ENCODE measurements around the gene ARHGEF2. TPM values are rescaled to one million over a fixed set of nuclear protein-coding genes. Genes with fewer than 3 reads are reported as not detected.

ARHGEF2 gene
- total and polyA plus RNA-seq, 2 of the 13 experiments (the other 11 are each of a cell fraction or from before 2014, with no cell fraction given) = 16.1 to 32.1 TPM

DNA sequence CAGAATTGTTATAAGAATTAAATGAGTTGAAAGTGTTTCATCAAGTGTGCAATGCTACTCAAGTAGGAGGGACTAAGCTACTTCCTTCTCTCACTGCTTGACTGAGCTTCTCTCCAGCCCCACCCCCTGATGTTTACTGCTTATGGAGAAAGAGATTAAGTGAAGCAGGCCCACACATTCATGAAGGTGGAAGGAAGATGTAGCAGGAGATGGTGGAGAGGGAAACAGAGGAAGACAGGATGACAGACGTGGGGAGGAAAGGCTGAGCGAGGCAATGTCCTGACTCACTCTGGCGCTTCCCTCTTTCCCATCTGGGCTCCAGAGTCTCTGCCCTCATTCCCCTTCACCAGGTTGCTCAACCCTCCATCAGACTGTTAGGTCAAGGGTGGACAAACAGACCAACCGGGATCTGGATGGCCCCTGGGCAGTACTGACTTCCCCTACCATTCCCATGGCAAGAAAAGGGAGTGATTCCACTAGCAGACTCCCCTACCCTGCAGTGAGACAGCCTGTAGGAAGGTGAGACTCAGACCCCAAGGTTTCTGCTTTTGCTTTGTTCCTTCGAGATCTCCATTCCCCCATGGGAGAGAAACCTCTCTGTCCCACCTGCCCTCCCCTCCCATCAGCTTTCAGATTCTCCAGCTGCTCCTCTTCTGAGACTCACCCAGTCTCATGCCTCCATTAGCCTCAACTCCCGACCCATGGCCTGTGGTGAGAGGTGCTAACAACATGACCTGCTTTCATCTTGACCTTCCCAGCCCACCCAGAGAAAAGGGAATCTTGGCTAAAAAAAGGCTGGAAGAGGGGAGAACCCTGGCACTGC, 3.1 kb upstream of the ARHGEF2 start (continued):
- TF ChIP-seq GPN1 (CRISPR knock-in tag; IDR thresholded peaks at IDR 0.05; ENCODE audit: borderline replicate concordance) (no peak), ZNF737 (CRISPR knock-in tag; IDR thresholded peaks at IDR 0.05; ENCODE audit: borderline replicate concordance) (no peak), ZNF407 (CRISPR knock-in tag; IDR thresholded peaks at IDR 0.05; ENCODE audit: not compliant biosample characterization) (no peak), RARA (CRISPR knock-in tag; IDR thresholded peaks at IDR 0.05) (peak; percentile 56), KLF6 (CRISPR knock-in tag; IDR thresholded peaks at IDR 0.05) (no peak), LCORL (IDR thresholded peaks at IDR 0.05) (no peak), LCORL (CRISPR knock-in tag; IDR thresholded peaks at IDR 0.05) (0 out of 2 replicates have a peak, but pooled peaks have one; percentile 31), HNF4A (CRISPR knock-in tag; IDR thresholded peaks at IDR 0.05) (peak; percentile 22; the same call in 1 of the 2 replicates), ZNF580 (CRISPR knock-in tag; IDR thresholded peaks at IDR 0.05; ENCODE audit: borderline replicate concordance, low read depth) (no peak), STAT5B (CRISPR knock-in tag; IDR thresholded peaks at IDR 0.05) (no peak), FOSL2 (CRISPR knock-in tag; IDR thresholded peaks at IDR 0.05) (peak; percentile 70), ZNF784 (CRISPR knock-in tag; IDR thresholded peaks at IDR 0.05; ENCODE audit: borderline replicate concordance) (no peak), RFXAP (CRISPR knock-in tag; IDR thresholded peaks at IDR 0.05; ENCODE audit: borderline replicate concordance) (no peak), POLR2A (IDR thresholded peaks at IDR 0.05; ENCODE audit: insufficient read depth in 1 of 2, low read depth in 2 of 2, low read length in 2 of 2) (0 out of 4 replicates have a peak, but pooled peaks of 1 of the 2 experiments have one; percentile 30), SMC3 (IDR thresholded peaks at IDR 0.05; ENCODE audit: low read length) (no peak; the same call in 1 of the 2 replicates), IRF9 (CRISPR knock-in tag; IDR thresholded peaks at IDR 0.05; ENCODE audit: borderline replicate concordance) (no peak)
- TF ChIP-seq, protein P1, sequence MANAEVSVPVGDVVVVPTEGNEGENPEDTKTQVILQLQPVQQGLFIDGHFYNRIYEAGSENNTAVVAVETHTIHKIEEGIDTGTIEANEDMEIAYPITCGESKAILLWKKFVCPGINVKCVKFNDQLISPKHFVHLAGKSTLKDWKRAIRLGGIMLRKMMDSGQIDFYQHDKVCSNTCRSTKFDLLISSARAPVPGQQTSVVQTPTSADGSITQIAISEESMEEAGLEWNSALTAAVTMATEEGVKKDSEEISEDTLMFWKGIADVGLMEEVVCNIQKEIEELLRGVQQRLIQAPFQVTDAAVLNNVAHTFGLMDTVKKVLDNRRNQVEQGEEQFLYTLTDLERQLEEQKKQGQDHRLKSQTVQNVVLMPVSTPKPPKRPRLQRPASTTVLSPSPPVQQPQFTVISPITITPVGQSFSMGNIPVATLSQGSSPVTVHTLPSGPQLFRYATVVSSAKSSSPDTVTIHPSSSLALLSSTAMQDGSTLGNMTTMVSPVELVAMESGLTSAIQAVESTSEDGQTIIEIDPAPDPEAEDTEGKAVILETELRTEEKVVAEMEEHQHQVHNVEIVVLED (CRISPR knock-in tag; IDR thresholded peaks at IDR 0.05; ENCODE audit: borderline replicate concordance) = no peak

All from HepG2 (cell line).